Measurements from ENCODE around the gene PDK2. TPM values are rescaled to one million over a fixed set of nuclear protein-coding genes. Genes with fewer than 3 reads are reported as not detected.

The PDK2 gene
- total and polyA plus RNA-seq, 2 experiments from 2014 or later: 12.0 to 15.9 TPM

- TF ChIP-seq CTCF (conservative IDR thresholded peaks at IDR 0.05; ENCODE audit: low read depth in 2 of 2) (no peak), CREB1 (CRISPR knock-in tag; IDR thresholded peaks at IDR 0.05; ENCODE audit: low read depth) (no peak), ZNF331 (CRISPR knock-in tag; IDR thresholded peaks at IDR 0.05; ENCODE audit: low read depth) (no peak), EZH2 (IDR thresholded peaks at IDR 0.05; ENCODE audit: low read depth, unreplicated experiment) (no peak), NANOG (IDR thresholded peaks at IDR 0.05; ENCODE audit: borderline replicate concordance) (no peak), STAT1 (IDR thresholded peaks at IDR 0.05; ENCODE audit: unreplicated experiment) (no peak)
These were observed 30.4 kb downstream of the PDK2 start (continued) for GRCh38 chr17:50125420-50125997.

GRCh38 chr17:50127697-50128361 is 32.7 kb downstream of the PDK2 start:
- H4K20me1 ChIP-seq (replicated peaks; ENCODE audit: insufficient read depth): no peaks in the 10 kb centered on the region
- peaks cover 38% of the 10 kb centered on the region for H3K27me3 ChIP-seq (ENCODE audit: insufficient read depth)
- peaks cover 37% of the 10 kb centered on the region for H3K27me3 Mint-ChIP-seq (ENCODE audit: insufficient read depth, low read depth, poor library complexity)
- no peaks in the 10 kb centered on the region for H3K9me3 Mint-ChIP-seq
- H3K4me2 ChIP-seq: peak overlapping the region; percentile 53
- DNase-seq (ENCODE audit: low spot score) (peak; percentile 55), ATAC-seq (no peak)
- no peaks in the 10 kb centered on the region for H3K79me2 ChIP-seq (replicated peaks; ENCODE audit: insufficient read depth)
- H2AFZ ChIP-seq: 0 out of 2 replicates have a peak overlapping the region, but pooled peaks have one; percentile 33
- peak overlapping the region; percentile 69 for H3K4me3 ChIP-seq
- TF ChIP-seq CTCF (conservative IDR thresholded peaks at IDR 0.05; ENCODE audit: low read depth in 2 of 2) (no peak), ZNF331 (CRISPR knock-in tag; IDR thresholded peaks at IDR 0.05; ENCODE audit: low read depth) (no peak)
- no peaks in the 10 kb centered on the region for H3K36me3 ChIP-seq (ENCODE audit: insufficient read depth)
- peak overlapping the region; percentile 91 for H3K4me3 Mint-ChIP-seq
- H3K36me3 Mint-ChIP-seq (ENCODE audit: low read depth): no peaks in the 10 kb centered on the region
- H3K4me1 ChIP-seq (ENCODE audit: insufficient read depth): peaks cover 32% of the 10 kb centered on the region
- no peaks in the 10 kb centered on the region for H3K9me2 ChIP-seq (ENCODE audit: insufficient read depth)
- H3F3A ChIP-seq (replicated peaks; ENCODE audit: low read depth): no peaks in the 10 kb centered on the region; the same call in 1 of the 2 replicates
- H3K4me1 Mint-ChIP-seq: peaks cover 64% of the 10 kb centered on the region
- no peak overlapping the region for H3K27ac Mint-ChIP-seq
- no peak overlapping the region for H3K27ac ChIP-seq (ENCODE audit: low read depth)
